ENCODE data around the gene BCL3.

GRCh38 chr19:44779150-44779549 lies 30.6 kb downstream of the BCL3 start:
- TF ChIP-seq CTCF (optimal IDR thresholded peaks at IDR 0.05 in 1 of 3, IDR thresholded peaks at IDR 0.05 in 1 of 3, conservative IDR thresholded peaks at IDR 0.05 in 1 of 3; ENCODE audit: extremely low read depth in 1 of 3, insufficient read depth in 2 of 3, low read length in 3 of 3), result no peak
- no peak for TF ChIP-seq EZH2 (IDR thresholded peaks at IDR 0.05; ENCODE audit: low read length)
